ENCODE data around the gene TTLL8. TPM values are rescaled to one million over a fixed set of nuclear protein-coding genes. Genes with fewer than 3 reads are reported as not detected.
A peak's percentile ranks its signal among the peaks of the same experiment; 100 is the strongest.
"Not testable (repeated sequence)": the region's sequence is repeated elsewhere in the genome, so short reads cannot be mapped to it uniquely, and the experiment has no call there.

The TTLL8 gene
- total RNA-seq, 1 donor from 2014 or later, result not detected

DNA sequence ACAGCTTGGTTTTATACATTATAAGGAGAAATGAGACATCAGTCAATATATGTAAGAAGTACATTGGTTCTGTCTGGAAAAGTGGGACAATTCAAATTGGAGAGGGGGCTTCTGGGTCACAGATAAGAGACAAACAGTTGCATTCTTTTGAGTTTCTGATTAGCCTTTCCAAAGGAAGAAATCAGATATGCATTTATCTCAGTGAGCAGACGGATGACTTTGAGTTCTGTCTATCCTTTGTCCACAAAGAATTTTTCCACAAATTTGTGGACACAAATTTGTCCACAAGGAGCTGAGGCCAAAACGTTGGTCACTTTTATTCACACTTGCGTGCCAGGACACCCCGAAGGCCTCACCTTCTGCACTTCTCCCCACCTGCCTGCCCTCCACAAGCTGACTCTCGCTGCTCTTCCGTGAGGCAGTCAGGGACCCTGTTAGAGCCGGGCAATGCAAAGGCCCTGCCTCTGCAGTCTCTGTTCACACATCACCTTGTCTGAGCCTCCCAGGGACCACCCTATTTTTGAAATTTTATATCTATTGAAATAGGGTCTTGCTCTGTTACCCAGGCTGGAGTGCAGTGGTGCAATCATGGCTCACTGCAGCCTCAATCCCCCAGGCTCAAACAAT, 66.1 kb downstream of the TTLL8 start:
- no peak for DNase-seq
- TF ChIP-seq, protein P1, sequence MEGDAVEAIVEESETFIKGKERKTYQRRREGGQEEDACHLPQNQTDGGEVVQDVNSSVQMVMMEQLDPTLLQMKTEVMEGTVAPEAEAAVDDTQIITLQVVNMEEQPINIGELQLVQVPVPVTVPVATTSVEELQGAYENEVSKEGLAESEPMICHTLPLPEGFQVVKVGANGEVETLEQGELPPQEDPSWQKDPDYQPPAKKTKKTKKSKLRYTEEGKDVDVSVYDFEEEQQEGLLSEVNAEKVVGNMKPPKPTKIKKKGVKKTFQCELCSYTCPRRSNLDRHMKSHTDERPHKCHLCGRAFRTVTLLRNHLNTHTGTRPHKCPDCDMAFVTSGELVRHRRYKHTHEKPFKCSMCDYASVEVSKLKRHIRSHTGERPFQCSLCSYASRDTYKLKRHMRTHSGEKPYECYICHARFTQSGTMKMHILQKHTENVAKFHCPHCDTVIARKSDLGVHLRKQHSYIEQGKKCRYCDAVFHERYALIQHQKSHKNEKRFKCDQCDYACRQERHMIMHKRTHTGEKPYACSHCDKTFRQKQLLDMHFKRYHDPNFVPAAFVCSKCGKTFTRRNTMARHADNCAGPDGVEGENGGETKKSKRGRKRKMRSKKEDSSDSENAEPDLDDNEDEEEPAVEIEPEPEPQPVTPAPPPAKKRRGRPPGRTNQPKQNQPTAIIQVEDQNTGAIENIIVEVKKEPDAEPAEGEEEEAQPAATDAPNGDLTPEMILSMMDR (IDR thresholded peaks at IDR 0.05; ENCODE audit: borderline replicate concordance), result no peak
- no peak overlapping the region for H3K27ac ChIP-seq (replicated peaks)
- H3K4me1 ChIP-seq, result peaks cover 7% of the 10 kb centered on the region
- no peak overlapping the region for H3K4me3 ChIP-seq
- intact Hi-C loops (cut with micrococcal nuclease), result loop anchor here (10.0 kb wide), 1 partner anchor 67 kb away; no protein-coding TSS in a partner anchor
- H3K9me3 ChIP-seq (replicated peaks), result peaks cover 28% of the 10 kb centered on the region
- H3K36me3 ChIP-seq, result no peaks in the 10 kb centered on the region
- H3K27me3 ChIP-seq (ENCODE audit: low read depth), result no peaks in the 10 kb centered on the region

DNA sequence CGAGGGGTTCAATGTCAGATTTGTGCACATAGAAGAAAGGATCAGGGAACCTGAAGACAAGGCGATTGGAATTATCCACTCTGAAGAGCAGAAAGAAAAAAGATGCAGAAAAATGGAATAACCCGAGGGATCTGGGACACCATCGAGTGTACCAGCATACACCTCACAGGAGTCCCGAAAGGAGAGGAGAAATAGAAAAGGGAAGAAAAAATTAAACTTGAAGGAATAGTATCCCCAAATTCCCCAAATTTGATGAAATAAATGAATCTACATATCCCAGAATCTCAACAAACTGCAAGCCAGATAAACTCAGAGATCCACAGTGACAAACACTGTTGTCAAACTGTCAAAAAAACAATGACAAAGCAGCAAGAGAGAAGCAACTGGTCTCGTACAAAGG, 66.9 kb downstream of the TTLL8 start:
- peaks cover 7% of the 10 kb centered on the region for H3K4me1 ChIP-seq
- TF ChIP-seq, protein P1 (IDR thresholded peaks at IDR 0.05; ENCODE audit: borderline replicate concordance), result no peak
- H3K36me3 ChIP-seq, result no peaks in the 10 kb centered on the region
- H3K9me3 ChIP-seq (replicated peaks), result peaks cover 36% of the 10 kb centered on the region
- DNase-seq, result no peak
- H3K27ac ChIP-seq (replicated peaks), result no peak overlapping the region
- H3K4me3 ChIP-seq, result no peak overlapping the region
- H3K27me3 ChIP-seq (ENCODE audit: low read depth), result no peaks in the 10 kb centered on the region
- intact Hi-C loops (cut with micrococcal nuclease), result loop anchor here (10.0 kb wide), 1 partner anchor 66 kb away; no protein-coding TSS in a partner anchor

DNA sequence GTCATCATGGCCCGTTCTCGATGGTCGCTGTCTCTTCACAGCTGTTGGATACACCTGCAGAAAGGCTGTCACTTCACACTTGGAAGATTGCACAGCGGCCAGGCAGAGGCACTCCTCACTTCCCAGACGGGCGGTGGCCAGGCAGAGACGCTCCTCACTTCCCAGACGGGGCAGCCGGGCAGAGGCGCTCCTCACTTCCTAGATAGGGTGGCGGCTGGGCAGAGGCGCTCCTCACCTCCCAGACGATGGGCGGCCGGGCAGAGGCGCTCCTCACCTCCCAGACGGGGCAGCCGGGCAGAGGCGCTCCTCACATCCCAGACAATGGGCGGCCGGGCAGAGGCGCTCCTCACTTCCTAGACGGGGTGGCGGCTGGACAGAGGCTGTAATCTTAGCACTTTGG, 68.3 kb downstream of the TTLL8 start:
- intact Hi-C loops (cut with micrococcal nuclease), result loop anchor here (10.0 kb wide), 1 partner anchor 65 kb away; no protein-coding TSS in a partner anchor
- H3K27me3 ChIP-seq (ENCODE audit: low read depth); H3K4me1 ChIP-seq; H3K27ac ChIP-seq (replicated peaks); DNase-seq; H3K36me3 ChIP-seq; H3K4me3 ChIP-seq: not testable (repeated sequence)
- H3K9me3 ChIP-seq (replicated peaks), result peaks cover 45% of the 10 kb centered on the region

DNA sequence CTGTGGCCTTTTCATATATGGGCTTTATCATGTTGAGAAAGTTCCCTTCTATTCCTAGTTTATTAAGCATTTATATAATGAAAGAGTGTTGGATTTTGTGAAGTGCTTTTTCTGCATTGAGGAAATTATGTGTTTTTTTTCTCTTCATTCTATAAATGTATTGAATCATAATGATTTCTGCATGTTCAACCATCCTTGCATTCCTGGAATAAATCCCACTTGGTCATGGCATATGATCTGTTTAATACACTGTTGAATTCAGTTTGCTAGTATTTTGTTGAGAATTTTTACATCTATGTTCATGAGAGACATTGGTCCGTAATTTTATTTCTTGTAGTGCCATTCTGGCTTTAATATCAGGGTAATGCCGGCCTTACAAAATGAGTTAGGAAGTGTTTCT, 71.8 kb downstream of the TTLL8 start:
- no peak overlapping the region for H3K27ac ChIP-seq (replicated peaks)
- DNase-seq, result no peak
- peaks cover 10% of the 10 kb centered on the region for H3K4me1 ChIP-seq
- no peak overlapping the region for H3K4me3 ChIP-seq
- peaks cover 26% of the 10 kb centered on the region for H3K27me3 ChIP-seq (ENCODE audit: low read depth)
- H3K36me3 ChIP-seq, result no peaks in the 10 kb centered on the region
- TF ChIP-seq, protein P1 (IDR thresholded peaks at IDR 0.05; ENCODE audit: borderline replicate concordance), result no peak
- intact Hi-C loops (cut with micrococcal nuclease), result no loop called here
- peaks cover 33% of the 10 kb centered on the region for H3K9me3 ChIP-seq (replicated peaks)

DNA sequence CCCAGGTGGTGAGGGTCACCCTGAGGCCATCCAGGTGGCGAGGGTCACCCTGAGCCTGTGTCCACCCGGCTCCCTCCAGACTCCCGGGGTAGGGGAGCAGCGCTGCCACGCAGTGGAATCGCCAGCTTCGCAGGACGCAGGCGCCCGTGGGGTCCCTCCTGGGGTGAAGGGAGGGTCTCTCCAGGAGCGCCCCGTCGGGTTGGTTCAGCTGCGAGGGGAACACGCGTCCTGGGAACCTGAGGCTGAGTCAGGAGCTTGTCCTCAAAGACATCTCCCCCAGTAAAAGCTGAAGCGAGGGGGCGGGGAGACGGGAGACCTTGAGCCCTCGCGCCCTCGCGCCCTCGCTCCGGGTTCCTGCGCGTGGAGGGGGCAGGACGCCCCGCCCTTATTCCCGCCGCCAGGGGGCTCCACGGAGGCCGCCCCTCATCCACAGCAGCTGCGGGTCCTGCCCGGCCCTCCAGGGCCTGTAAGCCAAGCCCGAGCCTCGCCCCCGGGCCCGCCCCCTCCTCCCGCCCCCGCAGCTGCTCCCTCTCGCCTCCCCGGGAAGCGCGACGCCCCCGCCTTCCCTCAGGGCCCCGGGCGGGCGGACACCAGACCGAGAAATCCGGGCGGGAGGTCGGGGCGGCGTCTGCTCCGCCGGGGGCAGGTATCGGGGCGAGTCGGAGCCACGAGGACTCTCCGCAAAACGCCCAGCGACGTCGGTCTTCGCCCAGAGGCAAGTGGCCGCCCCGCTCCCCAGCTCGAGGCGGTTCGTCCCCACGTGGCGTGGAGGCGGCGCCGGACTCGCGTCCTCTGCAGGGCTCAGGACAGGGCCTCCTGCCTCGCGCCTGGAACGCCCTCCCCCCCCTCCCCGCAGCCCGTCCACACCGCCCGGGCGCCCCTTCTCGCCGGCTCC, 74.7 kb downstream of the TTLL8 start:
- no peaks in the 10 kb centered on the region for H3K36me3 ChIP-seq
- H3K4me1 ChIP-seq, result peaks cover 10% of the 10 kb centered on the region
- peaks cover 28% of the 10 kb centered on the region for H3K9me3 ChIP-seq (replicated peaks)
- TF ChIP-seq, protein P1 (IDR thresholded peaks at IDR 0.05; ENCODE audit: borderline replicate concordance), result peak; percentile 58
- no peak for DNase-seq
- H3K27me3 ChIP-seq (ENCODE audit: low read depth), result peaks cover 26% of the 10 kb centered on the region
- H3K4me3 ChIP-seq, result peak overlapping the region; percentile 54
- intact Hi-C loops (cut with micrococcal nuclease), result no loop called here
- H3K27ac ChIP-seq (replicated peaks), result no peak overlapping the region

DNA sequence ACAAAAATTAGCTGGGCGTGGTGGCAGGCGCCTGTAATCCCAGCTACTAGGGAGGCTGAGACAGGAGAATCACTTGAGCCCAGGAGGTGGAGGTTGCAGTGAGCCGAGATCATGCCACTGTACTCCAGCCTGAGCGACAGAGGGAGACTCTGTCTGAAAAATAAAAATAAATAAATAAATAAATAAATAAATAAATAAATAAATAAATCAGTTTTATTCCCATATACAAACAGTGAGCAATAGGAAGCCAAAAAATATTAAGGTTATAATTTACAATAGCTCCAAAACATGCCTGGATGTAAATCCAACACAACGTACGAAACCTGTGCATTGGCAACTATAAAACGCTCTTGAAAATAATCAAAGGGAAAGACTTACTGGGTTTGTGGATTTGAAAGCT, 76.3 kb downstream of the TTLL8 start:
- H3K4me3 ChIP-seq; DNase-seq; intact Hi-C loops (cut with micrococcal nuclease); H3K27ac ChIP-seq (replicated peaks); H3K4me1 ChIP-seq; H3K36me3 ChIP-seq: not testable (repeated sequence)
- peaks cover 26% of the 10 kb centered on the region for H3K27me3 ChIP-seq (ENCODE audit: low read depth)
- peaks cover 27% of the 10 kb centered on the region for H3K9me3 ChIP-seq (replicated peaks)

Measured in left ventricle myocardium inferior (tissue), 1 donor.